ENCODE data around the gene PPM1M.

Gene PPM1M

GRCh38 chr3:52293491-52294319 lies 48.1 kb downstream of the PPM1M start:
- Histone ChIP-seq H3K9me3 (ENCODE audit: control insufficient read depth in 5 of 5, low read length in 5 of 5) (no peaks in the 10 kb centered on the region), H3K36me3 (ENCODE audit: control insufficient read depth in 5 of 5, insufficient read depth in 5 of 5, low read length in 5 of 5) (peaks cover 0 to 48% (median 34%) of the 10 kb centered on the region in 5 donors), H3K4me1 (ENCODE audit: control insufficient read depth in 5 of 5, insufficient read depth in 5 of 5, low read length in 5 of 5) (peaks cover 7 to 45% (median 26%) of the 10 kb centered on the region in 5 donors), H3K27ac (ENCODE audit: low read depth, low read length) (no peak overlapping the region), H3K4me3 (ENCODE audit: low read depth in 1 of 5, low read length in 5 of 5) (no peak overlapping the region), H3K27me3 (ENCODE audit: control insufficient read depth in 5 of 5, insufficient read depth in 4 of 5, low read length in 5 of 5) (no peaks in the 10 kb centered on the region), H3K9ac (ENCODE audit: low read length in 5 of 5) (no peak overlapping the region)

- Histone ChIP-seq H3K27ac (ENCODE audit: low read depth, low read length) (no peak overlapping the region), H3K9ac (ENCODE audit: low read length in 5 of 5) (no peak overlapping the region), H3K36me3 (ENCODE audit: control insufficient read depth in 5 of 5, insufficient read depth in 5 of 5, low read length in 5 of 5) (peaks cover 0 to 48% (median 34%) of the 10 kb centered on the region in 5 donors), H3K27me3 (ENCODE audit: control insufficient read depth in 5 of 5, insufficient read depth in 4 of 5, low read length in 5 of 5) (no peaks in the 10 kb centered on the region), H3K4me1 (ENCODE audit: control insufficient read depth in 5 of 5, insufficient read depth in 5 of 5, low read length in 5 of 5) (peaks cover 2 to 37% (median 18%) of the 10 kb centered on the region in 5 donors), H3K4me3 (ENCODE audit: low read depth in 1 of 5, low read length in 5 of 5) (no peak overlapping the region), H3K9me3 (ENCODE audit: control insufficient read depth in 5 of 5, low read length in 5 of 5) (no peaks in the 10 kb centered on the region)
These were observed 49.0 kb downstream of the PPM1M start for GRCh38 chr3:52294320-52295150.

- Histone ChIP-seq H3K4me3 (ENCODE audit: low read depth in 1 of 5, low read length in 5 of 5) (no peak overlapping the region), H3K36me3 (ENCODE audit: control insufficient read depth in 5 of 5, insufficient read depth in 5 of 5, low read length in 5 of 5) (peaks cover 0 to 46% (median 30%) of the 10 kb centered on the region in 5 donors), H3K27ac (ENCODE audit: low read depth, low read length) (no peak overlapping the region), H3K27me3 (ENCODE audit: control insufficient read depth in 5 of 5, insufficient read depth in 4 of 5, low read length in 5 of 5) (no peaks in the 10 kb centered on the region), H3K9me3 (ENCODE audit: control insufficient read depth in 5 of 5, low read length in 5 of 5) (no peaks in the 10 kb centered on the region), H3K9ac (ENCODE audit: low read length in 5 of 5) (no peak overlapping the region), H3K4me1 (ENCODE audit: control insufficient read depth in 5 of 5, insufficient read depth in 5 of 5, low read length in 5 of 5) (peaks cover 0 to 25% (median 6%) of the 10 kb centered on the region in 5 donors)
These were observed 50.2 kb downstream of the PPM1M start for GRCh38 chr3:52295671-52296208.

- no peaks in the 10 kb centered on the region for H3K27me3 ChIP-seq (ENCODE audit: control insufficient read depth in 5 of 5, insufficient read depth in 4 of 5, low read length in 5 of 5)
- H3K9me3 ChIP-seq (ENCODE audit: control insufficient read depth in 5 of 5, low read length in 5 of 5) = no peaks in the 10 kb centered on the region
- no peak overlapping the region for H3K4me3 ChIP-seq (ENCODE audit: low read depth in 1 of 5, low read length in 5 of 5)
These were observed 51.9 kb downstream of the PPM1M start for GRCh38 chr3:52297242-52298148.

GRCh38 chr3:52298149-52299098 lies 52.9 kb downstream of the PPM1M start:
- no peak overlapping the region for H3K9ac ChIP-seq (ENCODE audit: low read length in 5 of 5)
- H3K27ac ChIP-seq (ENCODE audit: low read depth, low read length) = no peak overlapping the region
- no peaks in the 10 kb centered on the region for H3K9me3 ChIP-seq (ENCODE audit: control insufficient read depth in 5 of 5, low read length in 5 of 5)
- no peak overlapping the region for H3K4me3 ChIP-seq (ENCODE audit: low read depth in 1 of 5, low read length in 5 of 5)
- H3K36me3 ChIP-seq (ENCODE audit: control insufficient read depth in 5 of 5, insufficient read depth in 5 of 5, low read length in 5 of 5) = peaks cover 0 to 20% (median 4%) of the 10 kb centered on the region in 5 donors
- no peaks in the 10 kb centered on the region for H3K27me3 ChIP-seq (ENCODE audit: control insufficient read depth in 5 of 5, insufficient read depth in 4 of 5, low read length in 5 of 5)
- H3K4me1 ChIP-seq (ENCODE audit: control insufficient read depth in 5 of 5, insufficient read depth in 5 of 5, low read length in 5 of 5) = peaks cover 0 to 21% (median 6%) of the 10 kb centered on the region in 5 donors

More at GRCh38 chr3:52297242-52298148, 51.9 kb downstream of the PPM1M start:
- H3K4me1 ChIP-seq (ENCODE audit: control insufficient read depth in 5 of 5, insufficient read depth in 5 of 5, low read length in 5 of 5) = peaks cover 0 to 15% (median 0%) of the 10 kb centered on the region in 5 donors
- peaks cover 0 to 29% (median 13%) of the 10 kb centered on the region in 5 donors for H3K36me3 ChIP-seq (ENCODE audit: control insufficient read depth in 5 of 5, insufficient read depth in 5 of 5, low read length in 5 of 5)
- H3K27ac ChIP-seq (ENCODE audit: low read depth, low read length) = no peak overlapping the region
- H3K9ac ChIP-seq (ENCODE audit: low read length in 5 of 5) = no peak overlapping the region

- no peak overlapping the region for H3K4me3 ChIP-seq (ENCODE audit: low read depth in 1 of 5, low read length in 5 of 5)
- peaks cover 0 to 15% (median 0%) of the 10 kb centered on the region in 5 donors for H3K36me3 ChIP-seq (ENCODE audit: control insufficient read depth in 5 of 5, insufficient read depth in 5 of 5, low read length in 5 of 5)
- H3K9ac ChIP-seq (ENCODE audit: low read length in 5 of 5) = no peak overlapping the region
These were observed 53.8 kb downstream of the PPM1M start for GRCh38 chr3:52299247-52299878.

More at GRCh38 chr3:52299247-52299878, 53.8 kb downstream of the PPM1M start:
- H3K4me1 ChIP-seq (ENCODE audit: control insufficient read depth in 5 of 5, insufficient read depth in 5 of 5, low read length in 5 of 5) = peaks cover 0 to 29% (median 6%) of the 10 kb centered on the region in 5 donors
- H3K27me3 ChIP-seq (ENCODE audit: control insufficient read depth in 5 of 5, insufficient read depth in 4 of 5, low read length in 5 of 5) = no peaks in the 10 kb centered on the region
- H3K27ac ChIP-seq (ENCODE audit: low read depth, low read length) = no peak overlapping the region
- no peaks in the 10 kb centered on the region for H3K9me3 ChIP-seq (ENCODE audit: control insufficient read depth in 5 of 5, low read length in 5 of 5)
